AG10803 (cell line): ENCODE results near the gene ZNF614.
"Not testable (repeated sequence)": the region's sequence is repeated elsewhere in the genome, so short reads cannot be mapped to it uniquely, and the experiment has no call there.

Experiments used
- DNase-seq: peaks from one replicate; pipeline ENCODE4 v3.0.0; 2010; ENCODE audit warnings: low read depth
- H3K4me3 ChIP-seq: 2 replicates; pipeline ENCODE4 v1.5.1; 2011; ENCODE audit warnings: mild to moderate bottlenecking, low read length, control low read depth
- TF ChIP-seq, protein P1 (sequence below): conservative IDR thresholded peaks from 2 replicates; pipeline ENCODE4 v1.5.1; 2011; ENCODE audit warnings: mild to moderate bottlenecking, low read length, control low read depth, inconsistent platforms

Gene ZNF614

DNA sequence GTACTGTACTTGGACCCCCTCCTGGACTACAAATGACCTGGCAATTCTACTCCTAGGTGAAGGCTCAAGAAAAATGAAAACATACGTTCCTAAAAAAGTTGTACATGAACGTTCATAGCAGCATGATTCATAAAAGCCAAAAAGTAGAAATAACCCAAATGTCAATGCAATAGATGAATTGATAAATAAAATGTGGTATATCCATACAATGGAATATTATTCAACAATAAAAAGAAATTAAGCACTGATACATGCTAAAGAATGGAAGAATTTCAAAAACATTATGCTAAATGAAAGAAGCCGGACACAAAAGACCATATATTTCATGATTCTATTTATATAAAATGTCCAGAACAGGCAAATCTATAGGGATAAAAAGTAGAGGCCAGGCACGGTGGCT, 11.0 kb upstream of the ZNF614 start:
- H3K4me3 ChIP-seq = no peak overlapping the region
- no peak for DNase-seq
- TF ChIP-seq, protein P1, sequence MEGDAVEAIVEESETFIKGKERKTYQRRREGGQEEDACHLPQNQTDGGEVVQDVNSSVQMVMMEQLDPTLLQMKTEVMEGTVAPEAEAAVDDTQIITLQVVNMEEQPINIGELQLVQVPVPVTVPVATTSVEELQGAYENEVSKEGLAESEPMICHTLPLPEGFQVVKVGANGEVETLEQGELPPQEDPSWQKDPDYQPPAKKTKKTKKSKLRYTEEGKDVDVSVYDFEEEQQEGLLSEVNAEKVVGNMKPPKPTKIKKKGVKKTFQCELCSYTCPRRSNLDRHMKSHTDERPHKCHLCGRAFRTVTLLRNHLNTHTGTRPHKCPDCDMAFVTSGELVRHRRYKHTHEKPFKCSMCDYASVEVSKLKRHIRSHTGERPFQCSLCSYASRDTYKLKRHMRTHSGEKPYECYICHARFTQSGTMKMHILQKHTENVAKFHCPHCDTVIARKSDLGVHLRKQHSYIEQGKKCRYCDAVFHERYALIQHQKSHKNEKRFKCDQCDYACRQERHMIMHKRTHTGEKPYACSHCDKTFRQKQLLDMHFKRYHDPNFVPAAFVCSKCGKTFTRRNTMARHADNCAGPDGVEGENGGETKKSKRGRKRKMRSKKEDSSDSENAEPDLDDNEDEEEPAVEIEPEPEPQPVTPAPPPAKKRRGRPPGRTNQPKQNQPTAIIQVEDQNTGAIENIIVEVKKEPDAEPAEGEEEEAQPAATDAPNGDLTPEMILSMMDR = no peak

DNA sequence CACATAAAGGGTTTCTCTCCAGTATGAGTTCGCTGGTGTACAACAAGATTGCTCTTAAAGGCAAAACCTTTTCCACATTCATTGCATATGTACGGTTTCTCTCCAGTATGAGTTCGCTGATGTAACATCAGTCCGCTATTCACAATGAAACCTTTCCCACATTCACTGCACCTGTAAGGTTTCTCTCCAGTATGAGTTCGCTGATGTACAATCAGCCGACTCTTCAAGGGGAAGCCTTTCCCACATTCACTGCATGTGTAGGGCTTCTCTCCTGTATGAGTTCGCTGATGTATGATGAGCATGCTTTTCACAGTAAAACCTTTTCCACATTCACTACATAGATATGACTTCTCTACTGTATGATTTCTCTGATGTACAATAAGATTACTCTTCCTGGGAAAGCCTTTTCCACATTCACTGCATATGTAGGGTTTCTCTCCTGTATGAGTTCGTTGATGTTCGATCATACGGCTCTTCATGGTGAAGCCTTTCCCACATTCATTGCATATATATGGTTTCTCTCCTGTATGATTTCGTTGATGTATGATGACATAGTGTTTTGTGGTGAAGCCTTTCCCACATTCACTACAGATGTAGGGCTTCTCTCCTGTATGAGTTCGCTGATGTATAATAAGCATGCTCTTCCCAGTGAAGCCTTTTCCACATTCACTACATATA, 6.0 kb upstream of the ZNF614 start:
- TF ChIP-seq, protein P1 = no peak
- DNase-seq = no peak

GRCh38 chr19:52028780-52029123, 573 bp upstream of the ZNF614 start:
- TF ChIP-seq, protein P1 = no peak
- peak overlapping the region; percentile 97 for H3K4me3 ChIP-seq
- DNase-seq = no peak

More for the DNA sequence above, 6.0 kb upstream of the ZNF614 start:
- H3K4me3 ChIP-seq = no peak overlapping the region

GRCh38 chr19:52026255-52026990, 1.8 kb downstream of the ZNF614 start:
- H3K4me3 ChIP-seq, DNase-seq: not testable (repeated sequence)

DNA sequence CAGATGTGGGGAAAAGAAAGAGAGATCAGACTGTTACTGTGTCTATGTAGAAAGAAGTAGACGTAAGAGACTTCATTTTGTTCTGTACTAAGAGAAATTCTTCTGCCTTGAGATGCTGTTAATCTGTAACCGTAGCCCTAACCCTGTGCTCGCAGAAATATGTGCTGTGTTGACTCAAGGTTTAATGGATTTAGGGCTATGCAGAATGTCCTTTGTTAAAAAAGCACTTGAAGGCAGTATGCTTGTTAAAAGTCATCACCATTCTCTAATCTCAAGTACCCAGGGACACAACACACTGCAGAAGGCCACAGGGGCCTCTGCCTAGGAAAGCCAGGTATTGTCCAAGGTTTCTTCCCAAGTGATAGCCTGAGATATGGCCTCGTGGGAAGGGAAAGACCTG, 3.7 kb downstream of the ZNF614 start:
- not testable (repeated sequence) for DNase-seq, H3K4me3 ChIP-seq

DNA sequence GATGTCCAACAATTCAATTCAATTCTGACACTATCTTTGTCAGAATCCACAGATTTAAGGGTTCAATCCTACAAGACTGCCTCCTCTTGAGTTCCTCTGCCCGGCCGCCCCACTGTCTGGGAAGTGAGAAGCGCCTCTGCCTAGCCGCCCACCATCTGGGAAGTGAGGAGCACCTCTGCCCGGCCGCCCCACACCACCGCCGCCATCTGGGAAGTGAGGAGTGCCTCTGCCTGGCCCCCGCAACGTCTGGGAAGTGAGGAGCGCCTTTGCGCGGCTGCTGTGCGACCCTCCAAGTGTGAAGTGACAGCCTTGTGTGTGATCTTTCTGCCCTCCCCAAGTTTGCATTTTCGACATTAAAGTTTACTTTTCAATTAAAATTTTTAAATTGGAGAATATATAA, 6.0 kb downstream of the ZNF614 start:
- no peak overlapping the region for H3K4me3 ChIP-seq
- DNase-seq = no peak
- TF ChIP-seq, protein P1 = no peak

GRCh38 chr19:52020506-52020905, 7.7 kb downstream of the ZNF614 start:
- H3K4me3 ChIP-seq = no peak overlapping the region
- TF ChIP-seq, protein P1 = no peak
- no peak for DNase-seq

- H3K4me3 ChIP-seq = no peak overlapping the region
- TF ChIP-seq, protein P1 = no peak
- no peak for DNase-seq
Measured at GRCh38 chr19:52010674-52011073, 17.5 kb downstream of the ZNF614 start.
